ENCODE results near the gene CNTN5. TPM values are rescaled to one million over a fixed set of nuclear protein-coding genes. Genes with fewer than 3 reads are reported as not detected.

Gene CNTN5
- total RNA-seq, 2 donors from 2014 or later: not detected

DNA sequence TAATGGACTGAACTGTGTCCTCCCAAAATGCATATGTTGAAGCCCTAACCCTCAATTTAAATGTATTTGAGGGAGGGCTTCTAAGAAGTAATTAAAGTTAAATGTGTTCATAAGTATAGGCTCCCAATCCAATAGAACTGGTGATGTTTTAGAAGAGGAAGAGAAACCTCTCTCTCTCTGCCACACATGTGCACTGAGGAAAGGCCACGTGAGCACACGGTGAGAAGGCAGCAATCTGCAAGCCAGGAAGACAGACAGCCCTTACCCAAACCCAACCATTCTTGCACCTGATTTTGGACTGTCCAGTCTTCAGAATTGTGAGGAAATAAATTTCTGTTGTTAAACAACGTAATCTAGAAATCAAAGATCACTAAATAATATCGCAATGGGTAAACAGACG, 1164.8 kb downstream of the CNTN5 start:
- Histone ChIP-seq H3K9ac (ENCODE audit: low read depth in 2 of 2, low read length in 2 of 2) (no peak overlapping the region), H3K27me3 (no peaks in the 10 kb centered on the region), H3K36me3 (no peaks in the 10 kb centered on the region), H3K9me3 (no peaks in the 10 kb centered on the region), H3K4me3 (no peak overlapping the region), H3K4me1 (no peaks in the 10 kb centered on the region), H3K27ac (no peak overlapping the region)
- DNase-seq: no peak
- TF ChIP-seq, protein P1, sequence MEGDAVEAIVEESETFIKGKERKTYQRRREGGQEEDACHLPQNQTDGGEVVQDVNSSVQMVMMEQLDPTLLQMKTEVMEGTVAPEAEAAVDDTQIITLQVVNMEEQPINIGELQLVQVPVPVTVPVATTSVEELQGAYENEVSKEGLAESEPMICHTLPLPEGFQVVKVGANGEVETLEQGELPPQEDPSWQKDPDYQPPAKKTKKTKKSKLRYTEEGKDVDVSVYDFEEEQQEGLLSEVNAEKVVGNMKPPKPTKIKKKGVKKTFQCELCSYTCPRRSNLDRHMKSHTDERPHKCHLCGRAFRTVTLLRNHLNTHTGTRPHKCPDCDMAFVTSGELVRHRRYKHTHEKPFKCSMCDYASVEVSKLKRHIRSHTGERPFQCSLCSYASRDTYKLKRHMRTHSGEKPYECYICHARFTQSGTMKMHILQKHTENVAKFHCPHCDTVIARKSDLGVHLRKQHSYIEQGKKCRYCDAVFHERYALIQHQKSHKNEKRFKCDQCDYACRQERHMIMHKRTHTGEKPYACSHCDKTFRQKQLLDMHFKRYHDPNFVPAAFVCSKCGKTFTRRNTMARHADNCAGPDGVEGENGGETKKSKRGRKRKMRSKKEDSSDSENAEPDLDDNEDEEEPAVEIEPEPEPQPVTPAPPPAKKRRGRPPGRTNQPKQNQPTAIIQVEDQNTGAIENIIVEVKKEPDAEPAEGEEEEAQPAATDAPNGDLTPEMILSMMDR (IDR thresholded peaks at IDR 0.05): no peak
- intact Hi-C loops (cut with DNase I): no loop called here

DNA sequence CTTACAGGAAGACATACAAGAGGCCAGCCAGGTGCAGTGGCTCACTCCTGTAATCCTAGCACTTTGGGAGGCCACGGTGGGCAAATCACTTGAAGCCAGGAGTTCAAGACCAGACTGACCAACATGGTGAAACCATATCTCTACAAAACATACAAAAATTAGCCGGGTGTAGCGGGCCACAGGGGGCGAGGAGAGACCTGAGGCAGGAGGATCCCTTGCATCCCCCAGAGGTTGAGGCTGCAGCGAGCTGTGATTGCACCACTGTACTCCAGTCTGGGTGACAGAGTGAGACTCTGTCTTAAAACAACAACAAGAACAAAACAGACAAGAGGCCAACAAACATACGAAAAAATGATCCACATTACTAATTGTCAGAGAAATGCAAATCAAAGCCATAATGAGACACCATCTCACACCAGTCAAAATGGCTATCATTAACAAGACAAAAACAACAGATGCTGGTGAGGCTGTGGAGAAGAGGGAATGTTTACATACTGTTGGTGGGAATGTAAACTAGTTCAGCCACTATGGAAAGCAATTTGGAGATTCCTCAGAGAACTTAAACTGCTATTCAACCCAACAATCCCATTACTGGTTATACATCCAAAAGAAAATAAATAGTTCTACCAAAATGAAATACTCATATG, 1167.5 kb downstream of the CNTN5 start:
- TF ChIP-seq, protein P1 (IDR thresholded peaks at IDR 0.05): no peak

DNA sequence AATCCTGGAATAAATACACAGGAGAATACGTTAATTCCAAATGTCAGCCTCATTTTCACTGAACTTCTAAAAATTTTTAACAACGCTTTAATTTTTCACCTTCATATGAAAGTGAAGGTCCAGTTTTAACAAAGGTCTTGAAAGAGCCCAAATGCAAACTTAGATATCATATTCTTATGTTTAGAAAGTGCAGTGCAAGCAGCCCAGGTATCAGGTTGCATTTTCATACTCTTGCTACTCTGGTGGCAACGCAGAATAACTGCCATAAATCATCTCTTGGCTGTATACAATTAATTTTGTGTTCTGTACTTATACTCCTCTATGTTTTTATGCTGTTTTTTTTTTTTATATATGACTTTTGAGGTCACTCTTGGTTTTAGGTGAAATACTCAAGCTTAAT, 1169.6 kb downstream of the CNTN5 start:
- intact Hi-C loops (cut with DNase I): no loop called here
- no peak overlapping the region for H3K9ac ChIP-seq (ENCODE audit: low read depth in 2 of 2, low read length in 2 of 2)
- H3K27ac ChIP-seq: no peak overlapping the region
- no peaks in the 10 kb centered on the region for H3K27me3 ChIP-seq
- no peaks in the 10 kb centered on the region for H3K36me3 ChIP-seq
- no peaks in the 10 kb centered on the region for H3K9me3 ChIP-seq
- no peak overlapping the region for H3K4me3 ChIP-seq
- TF ChIP-seq, protein P1 (IDR thresholded peaks at IDR 0.05): no peak
- H3K4me1 ChIP-seq: no peaks in the 10 kb centered on the region
- DNase-seq: no peak

More for the DNA sequence above, 1167.5 kb downstream of the CNTN5 start:
- Histone ChIP-seq H3K27me3 (no peaks in the 10 kb centered on the region), H3K9me3 (no peaks in the 10 kb centered on the region), H3K4me1 (no peaks in the 10 kb centered on the region), H3K27ac (no peak overlapping the region), H3K4me3 (no peak overlapping the region), H3K9ac (ENCODE audit: low read depth in 2 of 2, low read length in 2 of 2) (no peak overlapping the region), H3K36me3 (no peaks in the 10 kb centered on the region)
- DNase-seq: no peak
- intact Hi-C loops (cut with DNase I): no loop called here

DNA sequence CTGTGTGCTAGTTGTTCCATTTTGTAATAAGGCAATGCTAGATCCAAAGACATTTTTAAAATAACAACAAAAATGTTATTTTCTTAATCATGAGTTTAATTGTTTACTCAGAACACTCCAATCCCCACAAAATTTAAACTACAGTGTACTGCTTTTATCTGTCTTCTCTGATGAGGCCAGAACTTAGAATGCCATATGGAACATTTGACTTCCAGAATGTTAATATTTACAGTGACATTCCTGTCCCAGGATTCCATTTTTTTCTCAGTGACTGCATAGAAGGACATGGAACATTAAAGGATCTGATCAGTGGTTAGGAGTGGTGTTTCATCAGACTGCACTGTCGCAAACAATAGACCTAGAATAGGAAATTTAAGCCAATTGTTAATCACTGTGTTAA, 1171.4 kb downstream of the CNTN5 start:
- intact Hi-C loops (cut with DNase I): no loop called here
- no peak for DNase-seq
- no peaks in the 10 kb centered on the region for H3K36me3 ChIP-seq
- no peaks in the 10 kb centered on the region for H3K4me1 ChIP-seq
- no peak overlapping the region for H3K4me3 ChIP-seq
- H3K27me3 ChIP-seq: no peaks in the 10 kb centered on the region
- no peak overlapping the region for H3K9ac ChIP-seq (ENCODE audit: low read depth in 2 of 2, low read length in 2 of 2)
- H3K9me3 ChIP-seq: no peaks in the 10 kb centered on the region
- TF ChIP-seq, protein P1 (IDR thresholded peaks at IDR 0.05): no peak
- H3K27ac ChIP-seq: no peak overlapping the region

DNA sequence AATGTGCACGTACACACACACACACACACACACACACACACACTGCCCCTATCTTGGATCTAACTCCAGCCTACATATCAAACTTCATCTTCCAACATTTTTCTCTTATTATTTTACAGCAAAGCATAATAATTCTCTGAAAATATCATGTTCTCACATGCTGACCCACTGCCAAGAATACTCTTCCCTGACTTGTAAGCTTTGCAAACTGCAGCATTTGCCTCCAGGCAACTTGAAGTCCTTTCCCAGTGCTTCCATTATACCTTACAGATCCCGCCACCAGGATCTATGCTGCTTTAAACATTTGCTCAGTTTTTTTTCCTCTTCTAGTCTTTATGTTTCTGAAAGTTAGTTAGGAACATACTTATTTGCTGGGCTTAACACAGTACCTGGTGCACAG, 1183.0 kb downstream of the CNTN5 start:
- Histone ChIP-seq H3K9ac (ENCODE audit: low read depth in 2 of 2, low read length in 2 of 2) (no peak overlapping the region), H3K27me3 (no peaks in the 10 kb centered on the region), H3K4me3 (no peak overlapping the region), H3K4me1 (no peaks in the 10 kb centered on the region), H3K9me3 (no peaks in the 10 kb centered on the region), H3K27ac (no peak overlapping the region), H3K36me3 (no peaks in the 10 kb centered on the region)
- DNase-seq: no peak
- intact Hi-C loops (cut with DNase I): no loop called here
- TF ChIP-seq, protein P1 (IDR thresholded peaks at IDR 0.05): no peak
